Measurements from ENCODE around the gene TNMD.
"Not testable (repeated sequence)": the region's sequence is repeated elsewhere in the genome, so short reads cannot be mapped to it uniquely, and the experiment has no call there.

Gene TNMD

DNA sequence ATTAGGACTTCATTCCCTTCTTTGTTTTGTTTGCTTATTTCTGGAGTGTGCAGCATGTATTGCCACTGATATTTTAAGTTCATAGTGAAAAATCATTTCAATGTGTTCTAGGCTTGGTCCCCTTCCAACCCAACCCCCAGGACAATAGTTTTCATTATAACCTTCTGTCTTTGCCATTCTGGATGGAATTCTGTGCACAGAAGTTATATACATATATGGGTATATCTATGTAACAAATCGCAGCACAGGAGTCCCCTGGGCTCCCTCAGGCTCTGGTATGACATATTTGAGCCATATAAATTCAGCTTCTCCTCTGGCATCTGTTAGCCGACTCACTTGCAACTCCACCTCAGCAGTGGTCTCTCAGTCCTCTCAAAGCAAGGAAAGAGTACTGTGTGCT lies at the start of gene TNMD:
TSS of gene TNMD (plus strand) at position 326 of the 400 bp plus-strand sequence. CDS start 83 bp downstream, outside the sequence.
- no peak for DNase-seq

- not testable (repeated sequence) for DNase-seq
Observed at GRCh38 chrX:100565534-100565933, 19.2 kb upstream of the TNMD start.

- no peak for DNase-seq
Observed at GRCh38 chrX:100586747-100587146, 2.0 kb downstream of the TNMD start.

DNA sequence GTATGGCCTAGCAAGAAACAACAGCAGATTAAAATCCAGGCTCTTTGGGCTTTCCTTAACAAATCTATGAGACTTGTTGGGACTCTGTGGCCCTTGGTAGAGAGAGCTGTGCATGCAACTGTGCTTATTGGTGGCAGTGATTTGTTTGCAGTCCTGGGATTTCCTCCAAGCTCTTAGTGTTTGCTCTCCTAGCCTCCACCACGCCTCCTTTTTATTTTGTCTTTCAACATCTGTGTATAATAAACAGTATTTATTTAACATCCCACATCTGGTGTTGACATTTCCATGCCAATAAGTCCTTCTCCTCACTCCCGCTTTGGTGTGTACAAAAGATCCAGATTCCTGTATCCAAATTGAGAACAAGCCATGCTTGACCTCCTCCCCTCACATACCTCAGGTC lies 3.1 kb downstream of the TNMD start:
- DNase-seq = no peak

DNA sequence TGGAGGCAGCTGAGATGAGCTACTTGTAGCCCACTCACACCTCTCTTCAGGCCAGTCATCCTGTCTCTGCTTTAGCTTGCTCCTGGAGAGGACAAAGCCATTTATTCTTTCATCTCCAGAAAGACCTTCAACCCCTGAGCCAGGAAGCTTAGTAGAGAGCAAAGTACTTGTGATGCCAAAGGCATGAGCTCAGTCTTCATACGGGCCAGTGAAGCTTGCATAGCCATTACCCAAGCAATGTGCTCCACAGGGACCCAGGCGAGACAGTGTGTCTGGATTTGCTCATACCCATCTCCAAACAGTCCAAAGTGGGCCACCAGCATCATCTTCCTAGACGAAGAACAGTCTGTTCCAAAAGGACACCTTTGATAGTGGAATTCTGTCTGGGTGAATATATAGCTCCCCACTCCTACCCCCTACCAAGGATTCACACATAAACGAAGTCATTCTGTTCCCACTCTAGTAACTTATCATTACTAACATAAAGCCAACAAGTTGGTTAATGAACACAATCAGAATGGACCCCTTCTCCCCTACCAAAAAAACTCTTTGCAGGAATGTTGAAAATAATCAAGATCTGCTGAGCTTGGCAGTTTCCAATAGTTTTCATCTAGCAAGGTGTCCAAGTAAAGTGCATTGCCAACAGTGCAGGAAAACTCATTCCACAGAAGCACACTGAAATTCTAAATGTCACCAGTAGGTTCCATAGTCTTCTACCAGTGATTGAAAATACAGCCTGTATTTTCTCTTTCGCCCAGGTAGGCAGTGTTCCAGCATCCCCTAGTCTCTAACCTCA lies 6.7 kb downstream of the TNMD start:
- DNase-seq = no peak

- DNase-seq = no peak
Observed at GRCh38 chrX:100593126-100593525, 8.4 kb downstream of the TNMD start.

- DNase-seq = no peak
Observed at GRCh38 chrX:100593581-100593980, 8.8 kb downstream of the TNMD start.

DNA sequence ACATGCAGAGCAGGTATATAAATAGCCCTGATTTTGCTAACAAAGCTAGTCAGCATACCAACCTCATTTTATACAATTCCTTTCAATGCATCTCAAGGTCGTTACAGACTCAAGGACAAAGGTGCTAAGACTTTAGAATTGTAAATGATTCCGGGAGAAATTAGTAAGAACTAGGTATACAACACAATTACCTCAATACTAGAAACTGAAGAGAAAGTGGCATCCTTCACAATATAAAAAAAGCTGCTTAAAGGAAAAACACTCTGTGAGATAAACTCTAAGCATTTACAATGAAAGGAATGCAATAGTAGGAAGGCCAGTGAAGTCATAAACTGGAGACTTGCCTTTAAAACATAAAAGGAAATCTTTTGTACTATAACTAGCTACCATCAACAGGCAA lies 11.9 kb downstream of the TNMD start:
- no peak for DNase-seq

DNA sequence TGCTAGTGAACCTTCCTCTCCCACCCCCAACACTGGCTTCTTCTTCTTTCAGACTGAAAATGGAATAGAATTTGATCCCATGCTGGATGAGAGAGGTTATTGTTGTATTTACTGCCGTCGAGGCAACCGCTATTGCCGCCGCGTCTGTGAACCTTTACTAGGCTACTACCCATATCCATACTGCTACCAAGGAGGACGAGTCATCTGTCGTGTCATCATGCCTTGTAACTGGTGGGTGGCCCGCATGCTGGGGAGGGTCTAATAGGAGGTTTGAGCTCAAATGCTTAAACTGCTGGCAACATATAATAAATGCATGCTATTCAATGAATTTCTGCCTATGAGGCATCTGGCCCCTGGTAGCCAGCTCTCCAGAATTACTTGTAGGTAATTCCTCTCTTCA lies 14.7 kb downstream of the TNMD start:
- no peak for DNase-seq

DNA sequence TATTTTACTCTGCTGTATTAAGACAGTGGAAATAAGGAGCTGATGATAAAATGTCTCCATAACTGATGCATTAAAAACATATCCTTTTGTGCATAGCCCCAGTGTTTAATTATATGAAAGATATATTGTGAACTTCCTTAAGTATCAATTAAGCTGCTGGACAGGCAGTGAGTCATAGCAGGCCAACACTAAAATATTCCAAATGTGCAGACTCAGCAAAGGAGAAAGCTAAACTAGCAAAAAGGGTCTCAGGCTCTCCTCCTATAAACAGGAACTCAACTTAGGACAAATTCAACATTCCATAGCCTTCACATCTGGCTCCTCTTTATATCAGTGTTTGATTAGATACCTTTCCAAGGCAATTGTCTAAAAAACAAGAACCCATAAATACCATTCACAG lies 15.6 kb downstream of the TNMD start:
- DNase-seq = no peak

- no peak for DNase-seq
Observed at GRCh38 chrX:100600758-100601157, 16.0 kb downstream of the TNMD start.

DNA sequence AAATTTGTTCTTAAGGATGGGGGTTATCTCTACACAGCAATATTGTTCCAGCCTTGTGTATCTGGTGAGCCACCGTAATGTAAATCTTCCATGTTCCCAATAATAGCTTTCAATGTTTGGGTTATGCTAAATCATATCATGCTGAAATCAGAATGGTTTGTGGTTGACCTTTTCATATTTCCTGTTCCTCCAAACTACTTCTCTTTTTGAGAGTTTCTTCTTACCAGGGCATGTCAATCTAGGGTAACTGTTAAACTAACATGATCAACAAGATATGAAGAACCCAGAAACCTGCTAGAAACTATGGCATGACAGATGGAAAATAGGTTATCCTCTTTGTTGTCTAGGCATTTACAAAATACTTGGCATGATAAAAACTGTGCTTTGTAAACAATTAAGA lies 22.0 kb downstream of the TNMD start:
- DNase-seq = no peak

DNA sequence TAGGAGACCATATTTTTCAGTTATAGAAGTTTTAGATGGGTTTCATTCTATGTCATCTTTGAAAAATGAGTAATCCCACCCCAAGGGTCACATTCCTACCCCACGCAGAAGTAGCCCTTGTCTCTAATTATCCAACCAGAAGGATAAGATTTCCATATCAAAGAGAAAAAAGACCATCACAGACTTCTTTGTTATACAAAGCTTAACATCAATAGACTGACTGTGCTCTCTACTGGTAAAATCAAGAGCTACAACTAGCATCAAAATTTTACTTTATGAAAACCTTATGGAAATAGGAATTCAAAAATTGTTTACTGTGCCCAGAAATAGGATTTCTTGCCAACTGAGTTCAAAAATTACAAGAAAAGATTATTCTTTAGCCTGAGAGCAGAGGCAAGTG lies 24.9 kb downstream of the TNMD start:
- DNase-seq = no peak

DNA sequence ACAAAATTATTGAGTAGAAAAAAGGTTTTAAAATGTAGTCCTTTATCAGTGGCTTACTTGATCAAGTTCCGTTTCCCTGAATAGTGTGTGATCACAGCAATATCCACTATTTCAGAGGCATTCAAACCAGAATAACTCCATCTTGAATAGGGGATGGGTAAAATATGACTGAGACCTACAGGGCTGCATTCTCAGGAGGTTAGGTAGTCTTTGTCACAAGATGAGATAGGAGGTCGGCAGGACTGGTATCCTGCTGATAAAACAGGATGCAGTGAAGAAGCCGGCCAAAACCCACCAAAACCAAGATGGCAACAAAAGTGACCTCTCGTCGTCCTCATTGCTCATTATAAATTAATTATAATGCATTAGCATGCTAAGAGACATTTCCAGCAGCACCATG lies 27.2 kb downstream of the TNMD start:
- DNase-seq = no peak

DNA sequence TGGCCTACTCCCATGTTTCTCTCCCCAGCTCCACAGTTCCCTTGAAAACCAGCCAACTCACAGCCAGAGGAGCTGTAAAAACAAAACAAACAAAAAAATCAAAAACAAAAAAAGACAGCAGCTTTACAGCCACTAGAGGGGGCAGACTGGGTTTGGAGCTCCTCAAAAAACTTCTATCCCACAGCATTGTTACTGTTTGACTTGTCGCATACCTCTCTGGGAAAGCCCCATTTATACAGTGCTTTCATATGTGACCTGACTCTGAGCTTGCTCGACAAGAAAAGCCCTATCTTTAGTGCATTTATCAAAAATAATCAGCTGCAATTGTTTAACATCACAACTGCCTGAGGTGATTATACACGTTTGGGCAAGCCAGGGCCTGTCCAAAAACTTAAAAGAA lies 30.3 kb downstream of the TNMD start:
- DNase-seq = peak; percentile 1

GRCh38 chrX:100623001-100623400 lies 38.3 kb downstream of the TNMD start:
- no peak for DNase-seq

- no peak for DNase-seq
Observed at GRCh38 chrX:100625985-100626491, 41.3 kb downstream of the TNMD start.

DNA sequence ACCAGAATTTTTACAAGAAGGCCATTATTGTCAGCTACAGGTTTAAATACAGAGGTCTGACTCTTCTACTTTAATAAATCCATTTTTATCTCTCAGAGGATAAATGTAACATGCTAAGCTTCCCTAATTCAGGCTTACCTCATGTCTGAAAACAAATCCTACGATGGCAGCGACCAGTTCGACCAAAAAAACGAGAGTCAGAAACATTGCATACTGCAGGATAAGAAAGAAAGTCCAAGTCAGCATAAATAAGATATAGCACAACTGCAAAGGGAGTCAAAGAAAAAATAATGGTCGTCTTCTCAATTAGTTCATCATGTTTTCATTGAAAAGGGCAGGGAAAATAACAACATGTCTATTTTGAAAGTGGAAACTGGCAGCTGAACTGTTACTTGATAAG lies 50.3 kb downstream of the TNMD start:
- no peak for DNase-seq

- no peak for DNase-seq
Observed at GRCh38 chrX:100635989-100636320, 51.2 kb downstream of the TNMD start.

GRCh38 chrX:100636321-100636991 lies 51.7 kb downstream of the TNMD start, which contains the start of gene TSPAN6:
TSPAN6 (minus strand) TSS chrX:100636806; CDS start chrX:100636694, 112 bp downstream.
- DNase-seq = peak; percentile 63

- no peak for DNase-seq
Observed at GRCh38 chrX:100642290-100642689, 57.6 kb downstream of the TNMD start.

- no peak for DNase-seq
Observed at GRCh38 chrX:100643212-100643611, 58.5 kb downstream of the TNMD start.

GRCh38 chrX:100643956-100644860 lies 59.5 kb downstream of the TNMD start, which contains the start of gene SRPX2:
SRPX2 (plus strand) TSS chrX:100644199; CDS start chrX:100646323, 2,124 bp downstream.
- no peak for DNase-seq

Measured in COR-L47 (cell line).